GM21367 (cell line): ENCODE measurements around the gene SNHG17.
"Not testable (repeated sequence)": the region's sequence is repeated elsewhere in the genome, so short reads cannot be mapped to it uniquely, and the experiment has no call there.

Source experiments
- ATAC-seq: cut with Tn5 transposase; IDR thresholded peaks from one replicate; pipeline ENCODE4 v1.9.1; 2021; ENCODE audit not compliant: unreplicated experiment

SNHG17 gene

GRCh38 chr20:38421915-38422314 lies 13.2 kb downstream of the SNHG17 start:
- no peak for ATAC-seq

- ATAC-seq: no peak
These were observed 14.6 kb downstream of the SNHG17 start for GRCh38 chr20:38420388-38421085.

- ATAC-seq: no peak
These were observed 16.5 kb downstream of the SNHG17 start for GRCh38 chr20:38418509-38419204.

- ATAC-seq: no peak
These were observed 20.2 kb downstream of the SNHG17 start for GRCh38 chr20:38414769-38415450.

- ATAC-seq: no peak
These were observed 22.1 kb downstream of the SNHG17 start for GRCh38 chr20:38412877-38413577.

- not testable (repeated sequence) for ATAC-seq
These were observed 27.3 kb downstream of the SNHG17 start for GRCh38 chr20:38407822-38408221.

GRCh38 chr20:38407321-38407720 lies 27.8 kb downstream of the SNHG17 start:
- no peak for ATAC-seq

GRCh38 chr20:38406476-38406875 lies 28.7 kb downstream of the SNHG17 start:
- no peak for ATAC-seq

- no peak for ATAC-seq
These were observed 30.0 kb downstream of the SNHG17 start for GRCh38 chr20:38405132-38405531.

GRCh38 chr20:38404016-38404415 lies 31.1 kb downstream of the SNHG17 start:
- ATAC-seq: no peak

GRCh38 chr20:38402816-38403215 lies 32.3 kb downstream of the SNHG17 start:
- ATAC-seq: no peak

- no peak for ATAC-seq
These were observed 33.0 kb downstream of the SNHG17 start for GRCh38 chr20:38402089-38402488.

GRCh38 chr20:38395751-38396395 lies 39.3 kb downstream of the SNHG17 start:
- ATAC-seq: not testable (repeated sequence)

GRCh38 chr20:38395165-38395564 lies 40.0 kb downstream of the SNHG17 start:
- ATAC-seq: no peak

- ATAC-seq: no peak
These were observed 41.9 kb downstream of the SNHG17 start for GRCh38 chr20:38393259-38393658.

GRCh38 chr20:38392356-38392755 lies 42.8 kb downstream of the SNHG17 start:
- no peak for ATAC-seq

GRCh38 chr20:38387953-38388352 lies 47.2 kb downstream of the SNHG17 start:
- no peak for ATAC-seq

GRCh38 chr20:38386851-38387250 lies 48.3 kb downstream of the SNHG17 start:
- ATAC-seq: no peak

- no peak for ATAC-seq
These were observed 49.1 kb downstream of the SNHG17 start for GRCh38 chr20:38386004-38386403.

GRCh38 chr20:38383147-38383546 lies 52.0 kb downstream of the SNHG17 start:
- ATAC-seq: no peak

GRCh38 chr20:38377838-38378237 lies 57.3 kb downstream of the SNHG17 start:
- ATAC-seq: not testable (repeated sequence)
